ENCODE results near the gene TMEM184A. TPM values are rescaled to one million over a fixed set of nuclear protein-coding genes. Genes with fewer than 3 reads are reported as not detected.

Gene TMEM184A
- total RNA-seq, 6 experiments from 2014 or later: 15.1 to 32.8 (median 26.7) TPM

DNA sequence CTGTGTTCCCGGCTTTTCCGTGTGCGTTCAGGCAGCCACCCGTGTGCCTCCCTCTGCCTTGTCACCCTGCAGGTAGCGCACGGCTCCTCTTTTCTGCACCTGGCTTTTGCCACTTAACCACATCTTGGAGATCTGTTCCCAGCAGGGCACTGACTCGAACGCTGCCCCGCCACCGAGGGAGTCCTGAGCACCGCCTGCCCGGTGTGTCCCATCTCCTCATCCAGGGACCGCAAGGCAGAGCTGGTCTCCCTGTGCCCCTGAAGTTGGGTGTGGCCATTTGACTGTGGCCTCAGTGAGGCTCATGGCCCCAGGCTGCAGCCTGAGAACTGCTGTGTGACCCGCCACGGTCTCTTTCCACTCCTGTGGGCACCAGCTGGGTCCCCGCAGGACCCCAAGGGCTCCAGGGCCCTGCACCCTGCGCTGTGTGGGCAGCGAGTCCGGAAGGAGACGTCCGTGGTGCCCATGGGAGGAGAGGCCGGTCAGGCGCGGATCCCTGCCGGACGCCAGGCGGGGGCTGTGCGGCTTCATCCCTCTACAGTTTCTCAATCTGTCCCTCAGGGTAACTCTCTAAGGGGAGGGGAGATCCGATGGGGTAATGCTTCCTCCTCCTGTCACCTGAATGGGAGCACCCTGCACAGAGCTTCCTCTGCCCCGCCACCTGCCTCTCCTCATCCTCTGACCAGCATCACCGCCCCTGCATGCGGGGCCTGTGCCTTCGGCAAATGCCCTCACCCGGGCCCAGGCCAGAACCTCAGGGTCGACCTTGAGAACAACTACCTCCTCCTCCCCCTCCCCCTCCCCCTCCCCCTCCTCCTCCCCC, 50.1 kb downstream of the TMEM184A start:
- H3K4me1 ChIP-seq: peaks cover 0 to 8% (median 3%) of the 10 kb centered on the region in 4 donors
- WGBS (ENCODE audit: insufficient coverage, low coverage, low lambda C conversion rate, missing lambda C conversion rate): 58% methylated on average over 14 of the region's 35 CpGs
- no peak overlapping the region for H3K27ac ChIP-seq
- TF ChIP-seq POLR2A (IDR thresholded peaks at IDR 0.05): no peak
- no peak for TF ChIP-seq CTCF (IDR thresholded peaks at IDR 0.05)
- no peaks in the 10 kb centered on the region for H3K9me3 ChIP-seq
- no peaks in the 10 kb centered on the region for H3K27me3 ChIP-seq
- H3K4me3 ChIP-seq: no peak overlapping the region
- DNase-seq: peak in 1 of 3 donors; percentile 54
- H3K36me3 ChIP-seq: peaks cover 0 to 4% (median 0%) of the 10 kb centered on the region in 4 donors
- intact Hi-C loops (cut with DNase I): no loop called here
- no peak for ATAC-seq

DNA sequence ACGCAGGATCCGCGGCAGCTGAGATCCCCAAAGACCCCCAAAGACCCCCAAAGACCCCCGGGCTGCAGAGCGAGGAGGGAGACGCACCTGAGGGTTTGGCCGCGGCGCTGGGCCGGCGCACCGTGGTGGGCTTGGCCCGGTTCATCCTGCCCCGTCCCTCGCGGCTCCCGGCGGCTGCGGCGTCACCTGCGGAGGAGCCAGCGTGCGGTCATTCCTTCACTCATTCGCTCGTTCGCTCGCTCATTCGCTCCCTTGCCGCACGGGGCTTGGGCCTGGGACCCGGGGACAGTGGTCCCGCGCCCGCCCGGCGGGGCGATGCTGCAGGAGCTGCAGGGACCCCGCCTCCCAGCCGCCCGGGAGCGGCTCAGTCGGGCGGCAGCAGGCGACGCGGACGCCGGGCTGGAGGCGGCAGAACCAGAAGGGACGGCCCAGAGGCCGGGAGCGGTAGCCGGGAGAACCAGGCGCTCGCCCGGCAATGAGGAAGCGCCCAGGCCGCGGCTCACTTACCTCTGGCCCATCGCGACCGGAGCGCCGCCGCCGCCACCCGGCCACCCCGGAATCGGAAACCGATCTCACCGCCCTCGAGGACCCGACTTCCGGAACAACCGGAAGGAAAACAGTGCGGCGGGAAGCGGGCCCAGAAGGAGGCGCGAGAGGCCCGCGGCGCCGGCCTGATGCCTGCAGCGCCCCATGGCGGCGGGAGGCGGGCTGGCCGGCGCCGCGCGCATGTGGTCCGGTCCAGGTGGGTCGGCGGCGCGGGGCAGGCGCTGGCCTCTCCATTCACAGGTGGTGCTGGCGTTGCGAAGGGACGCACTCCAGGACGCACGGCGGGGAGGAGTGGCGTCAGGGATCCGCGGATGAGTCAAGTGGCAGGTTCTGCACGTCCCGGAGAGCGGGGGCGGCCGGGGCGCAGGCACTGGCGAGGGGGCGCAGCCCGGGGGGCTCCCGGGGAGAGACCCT, 51.9 kb downstream of the TMEM184A start, which contains the start of gene INTS1:
TSS of gene INTS1 (minus strand) at position 574 of the 960 bp plus-strand sequence. CDS start at position 145, 429 bp downstream.
- intact Hi-C loops (cut with DNase I): loop anchor here in 1 of 2 donors (5.0 kb wide), 1 partner anchor 48 kb away; no protein-coding TSS in a partner anchor
- peaks cover 0 to 8% (median 3%) of the 10 kb centered on the region in 4 donors for H3K4me1 ChIP-seq

DNA sequence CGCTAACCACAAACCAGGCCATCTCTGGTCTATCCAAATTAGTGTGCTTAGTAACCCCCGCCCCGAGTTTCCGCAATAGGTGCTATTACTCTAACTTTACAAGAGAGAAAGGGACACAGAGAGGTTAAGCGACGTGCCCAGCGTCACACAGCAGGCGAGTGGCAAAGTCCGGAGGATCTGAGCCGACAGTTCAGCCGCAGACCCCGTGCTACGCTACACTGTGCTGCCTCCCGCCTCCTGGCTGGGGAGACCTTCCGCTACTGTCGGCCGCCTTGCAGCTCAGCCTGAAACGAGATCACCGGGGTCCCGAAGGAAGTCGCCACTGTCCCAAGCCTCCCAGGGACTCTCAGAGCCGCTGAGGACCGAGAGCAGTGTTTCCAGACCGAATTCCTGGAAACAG, 52.6 kb downstream of the TMEM184A start:
- no peak for TF ChIP-seq POLR2A (IDR thresholded peaks at IDR 0.05)
- TF ChIP-seq CTCF (IDR thresholded peaks at IDR 0.05): no peak
- Histone ChIP-seq H3K36me3 (peaks cover 0 to 20% (median 3%) of the 10 kb centered on the region in 4 donors), H3K4me3 (peak overlapping the region; percentile 98 to 100 (median 100)), H3K27me3 (no peaks in the 10 kb centered on the region), H3K9me3 (no peaks in the 10 kb centered on the region), H3K4me1 (peaks cover 0 to 8% (median 3%) of the 10 kb centered on the region in 4 donors), H3K27ac (no peak overlapping the region)
- no peak for DNase-seq
- intact Hi-C loops (cut with DNase I): loop anchor here in 1 of 2 donors (5.0 kb wide), 1 partner anchor 49 kb away; no protein-coding TSS in a partner anchor
- WGBS (ENCODE audit: insufficient coverage, low coverage, low lambda C conversion rate, missing lambda C conversion rate): 44% methylated on average over 5 of the region's 24 CpGs
- no peak for ATAC-seq

More for the DNA sequence above, 51.9 kb downstream of the TMEM184A start, which contains the start of gene INTS1:
- TF ChIP-seq POLR2A (IDR thresholded peaks at IDR 0.05) (peak; percentile 69), CTCF (IDR thresholded peaks at IDR 0.05) (peak; percentile 91 to 98 (median 94))
- no peaks in the 10 kb centered on the region for H3K9me3 ChIP-seq
- H3K36me3 ChIP-seq: peaks cover 0 to 15% (median 3%) of the 10 kb centered on the region in 4 donors
- H3K27ac ChIP-seq: peak within 1 kb of the TSS in 2 of 3 donors; percentile 40 to 46
- ATAC-seq (peak; percentile 93 to 97 (median 94)), DNase-seq (peak; percentile 93 to 95 (median 95))
- H3K27me3 ChIP-seq: no peaks in the 10 kb centered on the region
- H3K4me3 ChIP-seq: peak within 1 kb of the TSS; percentile 98 to 100 (median 100)
- WGBS (ENCODE audit: insufficient coverage, low coverage, low lambda C conversion rate, missing lambda C conversion rate): under 1% methylated on average over 42 of the region's 118 CpGs

- Histone ChIP-seq H3K27me3 (no peaks in the 10 kb centered on the region), H3K9me3 (no peaks in the 10 kb centered on the region), H3K36me3 (peaks cover 0 to 25% (median 3%) of the 10 kb centered on the region in 4 donors), H3K4me3 (peak overlapping the region; percentile 98 to 100 (median 100)), H3K4me1 (peaks cover 0 to 8% (median 3%) of the 10 kb centered on the region in 4 donors), H3K27ac (no peak overlapping the region)
- TF ChIP-seq CTCF (IDR thresholded peaks at IDR 0.05) (no peak), POLR2A (IDR thresholded peaks at IDR 0.05) (no peak)
- intact Hi-C loops (cut with DNase I): loop anchor here in 1 of 2 donors (5.0 kb wide), 1 partner anchor 49 kb away; no protein-coding TSS in a partner anchor
- WGBS (ENCODE audit: insufficient coverage, low coverage, low lambda C conversion rate, missing lambda C conversion rate): 74% methylated on average over 7 of the region's 20 CpGs
- ATAC-seq: no peak
- DNase-seq: no peak
Observed at GRCh38 chr7:1502845-1503244, 53.2 kb downstream of the TMEM184A start.
